Stimulated activated CD8-positive, alpha-beta memory T cell treated with anti-CD3 and anti-CD28 coated beads, Interleukin-4, amount 100 ng/mL, for 48 hours (primary cell): ENCODE measurements around the gene ERVW-1.

ENCODE experiments used
- DNase-seq: peaks from one replicate; pipeline ENCODE4 v3.0.0-alpha.2; 2020

ERVW-1 gene

GRCh38 chr7:92421676-92422435, 55.9 kb downstream of the ERVW-1 start:
- DNase-seq = no peak
